GOT3 (cell line): ENCODE results near the gene C1QTNF3.
A peak's percentile ranks its signal among the peaks of the same experiment; 100 is the strongest.
"Not testable (repeated sequence)": the region's sequence is repeated elsewhere in the genome, so short reads cannot be mapped to it uniquely, and the experiment has no call there.

ENCODE experiments used
- DNase-seq: peaks from one replicate; lab custom pipeline; 2025; ENCODE audit warnings: mixed read lengths; lab: John Stamatoyannopoulos, UW

The C1QTNF3 gene

GRCh38 chr5:34022121-34022705 lies 20.8 kb downstream of the C1QTNF3 start:
- no peak for DNase-seq

- no peak for DNase-seq
Observed at GRCh38 chr5:34021334-34021733, 21.7 kb downstream of the C1QTNF3 start.

- no peak for DNase-seq
Observed at GRCh38 chr5:34020726-34021125, 22.3 kb downstream of the C1QTNF3 start.

- no peak for DNase-seq
Observed at GRCh38 chr5:34017254-34017653, 25.8 kb downstream of the C1QTNF3 start.

- no peak for DNase-seq
Observed at GRCh38 chr5:34016750-34017149, 26.3 kb downstream of the C1QTNF3 start.

- no peak for DNase-seq
Observed at GRCh38 chr5:34016222-34016621, 26.8 kb downstream of the C1QTNF3 start.

- no peak for DNase-seq
Observed at GRCh38 chr5:34015120-34015822, 27.7 kb downstream of the C1QTNF3 start.

GRCh38 chr5:34014626-34015025 lies 28.4 kb downstream of the C1QTNF3 start:
- DNase-seq = no peak

GRCh38 chr5:34013547-34013946 lies 29.5 kb downstream of the C1QTNF3 start:
- no peak for DNase-seq

GRCh38 chr5:34012791-34013190 lies 30.2 kb downstream of the C1QTNF3 start:
- DNase-seq = no peak

- DNase-seq = no peak
Observed at GRCh38 chr5:34011536-34011935, 31.5 kb downstream of the C1QTNF3 start.

GRCh38 chr5:34010146-34010545 lies 32.9 kb downstream of the C1QTNF3 start:
- DNase-seq = not testable (repeated sequence)

- no peak for DNase-seq
Observed at GRCh38 chr5:34009610-34010009, 33.4 kb downstream of the C1QTNF3 start.

- no peak for DNase-seq
Observed at GRCh38 chr5:34008802-34009201, 34.2 kb downstream of the C1QTNF3 start.

GRCh38 chr5:34007621-34008600 lies 35.1 kb downstream of the C1QTNF3 start, which contains the start of gene AMACR:
Gene AMACR (minus strand): TSS chr5:34008050. CDS start chr5:34008019, 31 bp downstream.
- DNase-seq = peak; percentile 73

GRCh38 chr5:34007201-34007620 lies 35.8 kb downstream of the C1QTNF3 start:
- no peak for DNase-seq

- DNase-seq = no peak
Observed at GRCh38 chr5:34005681-34006080, 37.3 kb downstream of the C1QTNF3 start.

GRCh38 chr5:34005211-34005610 lies 37.8 kb downstream of the C1QTNF3 start:
- DNase-seq = no peak

- DNase-seq = no peak
Observed at GRCh38 chr5:34003941-34004340, 39.1 kb downstream of the C1QTNF3 start.

GRCh38 chr5:34002629-34003328 lies 40.2 kb downstream of the C1QTNF3 start:
- DNase-seq = no peak

GRCh38 chr5:34001241-34001841 lies 41.7 kb downstream of the C1QTNF3 start:
- no peak for DNase-seq
